GM18951 (cell line): Measurements from ENCODE around the gene PREX1.

ENCODE experiments used
- POLR2A ChIP-seq: IDR thresholded peaks from 4 replicates; pipeline ENCODE4 v1.6.1; 2011; ENCODE audit warnings: mild to moderate bottlenecking; ENCODE audit not compliant: insufficient read length, insufficient read depth; ENCODE audit errors: extremely low read depth
- in situ Hi-C: fragments of 300-500 bp; cut with MboI; formaldehyde crosslinking; loops from one replicate; pipeline ENCODE4 v1.12.0; 2022; ENCODE audit warnings: low sequenced_read_pairs, mixed read lengths, inconsistent platforms; ENCODE audit not compliant: unreplicated experiment

The PREX1 gene

GRCh38 chr20:48697845-48698491 lies 129.8 kb downstream of the PREX1 start:
- no peak for TF ChIP-seq POLR2A
- in situ Hi-C loops: no loop called here

GRCh38 chr20:48696671-48697070 lies 131.1 kb downstream of the PREX1 start:
- no peak for TF ChIP-seq POLR2A
- in situ Hi-C loops: no loop called here

- no peak for TF ChIP-seq POLR2A
- in situ Hi-C loops: no loop called here
Measured at GRCh38 chr20:48695738-48696137, 132.1 kb downstream of the PREX1 start.

- no peak for TF ChIP-seq POLR2A
- in situ Hi-C loops: no loop called here
Measured at GRCh38 chr20:48695255-48695654, 132.5 kb downstream of the PREX1 start.

- in situ Hi-C loops: no loop called here
- no peak for TF ChIP-seq POLR2A
Measured at GRCh38 chr20:48694381-48694865, 133.4 kb downstream of the PREX1 start.

- TF ChIP-seq POLR2A: no peak
Measured at GRCh38 chr20:48691523-48691922, 136.3 kb downstream of the PREX1 start.

GRCh38 chr20:48690888-48691287 lies 136.9 kb downstream of the PREX1 start:
- TF ChIP-seq POLR2A: no peak

More at GRCh38 chr20:48691523-48691922, 136.3 kb downstream of the PREX1 start:
- in situ Hi-C loops: no loop called here

GRCh38 chr20:48689874-48690571 lies 137.8 kb downstream of the PREX1 start:
- in situ Hi-C loops: no loop called here
- TF ChIP-seq POLR2A: no peak

More at GRCh38 chr20:48690888-48691287, 136.9 kb downstream of the PREX1 start:
- in situ Hi-C loops: no loop called here

- TF ChIP-seq POLR2A: no peak
- in situ Hi-C loops: no loop called here
Measured at GRCh38 chr20:48689388-48689787, 138.4 kb downstream of the PREX1 start.

GRCh38 chr20:48688579-48688978 lies 139.2 kb downstream of the PREX1 start:
- no peak for TF ChIP-seq POLR2A
- in situ Hi-C loops: no loop called here

GRCh38 chr20:48687117-48687800 lies 140.5 kb downstream of the PREX1 start:
- in situ Hi-C loops: no loop called here
- no peak for TF ChIP-seq POLR2A

GRCh38 chr20:48686238-48687116 lies 141.3 kb downstream of the PREX1 start:
- in situ Hi-C loops: no loop called here
- no peak for TF ChIP-seq POLR2A

- in situ Hi-C loops: no loop called here
- no peak for TF ChIP-seq POLR2A
Measured at GRCh38 chr20:48685300-48685699, 142.5 kb downstream of the PREX1 start.
